GM18517 (cell line): ENCODE results near the gene CADPS.

ENCODE experiments used
- ATAC-seq: cut with Tn5 transposase; IDR thresholded peaks from one replicate; pipeline ENCODE4 v1.9.1; 2021; ENCODE audit warnings: mild to moderate bottlenecking, moderate library complexity; ENCODE audit not compliant: unreplicated experiment

CADPS gene

DNA sequence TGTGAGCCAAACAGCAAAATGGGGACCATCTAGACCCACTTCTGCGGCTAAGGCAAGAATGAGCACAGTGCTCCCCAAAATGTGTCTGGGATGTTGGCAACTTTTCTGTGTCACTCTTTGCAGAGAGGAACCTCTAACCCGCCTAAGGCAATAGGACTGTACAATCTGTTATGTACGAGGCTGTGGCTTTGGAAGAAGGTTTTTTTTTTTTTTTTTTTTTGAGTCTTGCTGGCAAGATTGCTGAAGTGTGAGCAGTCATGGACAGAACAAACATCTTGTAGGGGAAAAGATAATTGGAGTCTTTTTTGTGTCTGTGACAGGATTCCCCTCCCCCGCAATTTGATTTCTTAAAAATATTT lies 509.1 kb downstream of the CADPS start:
- no peak for ATAC-seq

DNA sequence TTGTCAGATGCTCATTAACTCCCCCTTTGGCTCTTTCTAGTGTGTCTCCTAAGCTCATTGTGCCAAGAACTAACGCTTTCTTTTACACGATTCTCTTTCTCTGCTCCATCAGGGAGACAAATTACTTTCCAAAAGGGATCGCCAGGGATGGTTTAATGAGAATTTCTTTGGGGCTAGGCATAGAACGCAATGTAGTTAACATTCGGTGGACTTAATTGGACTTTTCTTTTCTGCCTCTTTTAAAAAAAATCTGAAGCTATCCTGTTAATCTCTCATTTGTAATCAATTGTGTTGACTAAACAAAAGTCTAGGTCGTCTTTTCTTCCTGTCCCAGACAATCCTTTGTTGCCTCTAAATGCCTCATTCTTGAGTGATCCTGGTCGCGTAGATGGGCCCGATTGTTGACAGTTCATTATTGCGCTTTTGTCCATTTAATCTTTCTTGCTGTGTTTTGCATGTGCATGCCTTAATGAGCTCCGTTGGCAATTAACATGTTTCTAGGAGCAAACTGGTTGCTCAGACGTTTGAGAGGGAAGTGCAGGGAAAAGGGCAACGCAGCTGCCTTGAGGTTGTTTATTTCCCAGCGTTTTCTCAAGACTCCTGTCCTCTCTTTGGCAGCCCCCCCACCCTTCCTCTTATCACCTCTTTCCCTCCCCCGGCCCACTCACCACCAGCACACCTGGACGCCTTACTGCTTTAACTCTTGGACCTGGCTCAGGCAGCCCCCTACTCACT lies 509.7 kb downstream of the CADPS start:
- no peak for ATAC-seq

DNA sequence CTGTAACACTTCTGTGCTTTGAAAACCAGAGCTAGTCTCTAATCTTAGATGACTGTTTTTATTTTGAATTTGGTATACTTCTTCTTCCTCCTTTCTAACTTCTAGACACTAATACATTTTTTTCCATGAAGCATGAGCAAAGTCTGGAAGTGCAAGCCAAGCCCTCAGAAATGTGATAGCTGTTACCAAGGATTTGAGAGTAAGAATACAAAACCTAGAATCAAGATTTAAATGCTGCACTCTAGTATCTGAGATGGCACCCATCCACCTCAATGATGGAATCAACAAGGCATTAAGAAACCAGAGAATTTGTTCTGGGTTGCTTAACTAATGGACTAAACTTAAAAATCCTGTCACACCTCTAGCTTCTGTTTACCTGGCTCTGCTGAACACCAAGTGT lies 511.0 kb downstream of the CADPS start:
- ATAC-seq = no peak

DNA sequence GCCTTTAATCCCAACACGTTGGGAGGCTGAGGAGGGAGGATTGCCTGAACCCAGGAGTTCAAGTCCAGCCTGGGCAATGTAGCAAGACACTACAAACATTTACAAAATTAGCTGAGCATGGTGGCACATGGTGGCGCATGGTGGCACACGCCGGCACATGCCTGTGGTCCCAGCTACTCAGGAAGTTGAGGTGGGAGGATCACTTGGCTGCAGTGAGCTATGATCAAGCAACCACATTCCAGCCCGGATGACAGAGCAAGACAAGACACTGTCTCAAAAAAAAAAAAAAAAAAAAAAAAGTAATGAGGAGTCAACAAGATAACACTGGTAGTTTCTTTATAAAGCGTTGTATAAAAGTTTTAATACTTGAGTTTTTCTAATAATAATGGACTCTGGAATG lies 511.9 kb downstream of the CADPS start:
- ATAC-seq = no peak

DNA sequence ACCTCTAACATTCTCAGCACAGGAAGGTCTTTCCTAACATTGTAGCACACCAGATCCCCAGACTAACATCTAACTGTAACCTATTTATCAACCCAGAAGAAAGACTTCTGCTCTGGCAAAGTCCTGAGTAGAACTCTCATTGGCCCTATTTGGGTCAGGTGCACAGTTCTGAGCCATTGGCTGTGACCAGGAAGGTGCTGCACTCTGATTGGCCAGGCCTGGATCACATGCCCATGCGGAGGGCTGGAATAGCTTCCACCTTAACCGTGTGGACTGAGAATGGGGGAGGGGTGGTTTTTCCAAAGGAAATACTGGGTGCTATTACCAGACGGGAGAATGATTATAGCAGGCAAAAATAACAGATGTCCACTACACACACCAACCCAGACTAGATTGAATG lies 513.4 kb downstream of the CADPS start:
- no peak for ATAC-seq

DNA sequence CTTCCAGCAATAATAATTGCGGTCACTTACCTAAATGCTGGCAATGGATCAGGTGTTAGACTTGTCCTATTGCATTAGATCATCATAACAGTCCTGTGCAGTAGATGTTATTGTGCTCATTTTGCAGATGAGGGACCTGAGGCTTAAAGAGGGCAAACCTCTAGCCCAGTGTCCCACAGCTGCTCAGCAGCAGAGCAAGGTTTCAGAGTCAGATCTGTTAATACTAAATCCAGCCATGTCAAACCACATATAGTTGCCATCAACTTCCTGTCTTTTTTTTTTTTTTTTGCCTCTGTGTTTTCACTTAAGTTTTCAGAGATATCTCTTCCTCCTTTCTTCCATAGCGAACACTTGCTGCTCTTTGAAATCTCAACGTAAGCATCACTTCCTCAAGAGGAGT lies 514.0 kb downstream of the CADPS start:
- peak; percentile 96 for ATAC-seq

DNA sequence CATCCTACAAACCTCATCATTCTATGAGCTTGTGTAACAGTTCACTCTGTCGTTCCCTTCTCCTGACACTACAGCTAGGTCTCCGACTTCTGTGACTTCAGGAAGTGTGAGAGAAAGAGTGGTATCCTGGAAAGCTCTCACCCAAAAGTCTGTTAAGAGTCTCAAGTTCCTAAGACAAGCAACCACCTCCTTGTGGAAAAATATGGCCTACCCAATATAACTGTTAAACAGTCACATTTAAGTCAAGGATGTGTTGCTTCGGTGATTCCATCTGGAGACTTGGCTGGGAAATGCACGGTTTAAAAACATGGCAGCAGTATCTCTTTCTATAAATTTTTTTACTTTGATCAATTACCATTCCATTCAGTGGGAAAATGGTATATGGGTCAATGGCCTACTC lies 515.7 kb downstream of the CADPS start:
- ATAC-seq = no peak

DNA sequence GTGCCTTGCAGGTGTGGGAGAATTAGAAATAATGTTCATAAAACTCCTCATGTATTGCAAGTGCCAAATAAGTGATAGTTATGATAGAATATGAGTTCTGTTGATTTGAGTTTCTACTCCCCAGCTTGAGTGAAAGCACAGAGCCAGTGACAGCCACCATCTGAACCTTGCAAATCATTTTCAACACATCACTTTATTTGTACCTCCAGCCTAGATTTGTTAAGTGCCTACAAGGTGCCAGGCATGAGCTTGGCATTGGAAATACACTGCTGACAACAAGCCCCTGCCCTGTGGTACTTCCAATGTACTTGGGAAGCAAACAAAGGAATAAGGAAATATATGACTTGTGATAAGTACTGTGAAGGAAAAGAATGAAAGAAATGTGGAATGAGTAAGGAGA lies 518.9 kb downstream of the CADPS start:
- no peak for ATAC-seq

DNA sequence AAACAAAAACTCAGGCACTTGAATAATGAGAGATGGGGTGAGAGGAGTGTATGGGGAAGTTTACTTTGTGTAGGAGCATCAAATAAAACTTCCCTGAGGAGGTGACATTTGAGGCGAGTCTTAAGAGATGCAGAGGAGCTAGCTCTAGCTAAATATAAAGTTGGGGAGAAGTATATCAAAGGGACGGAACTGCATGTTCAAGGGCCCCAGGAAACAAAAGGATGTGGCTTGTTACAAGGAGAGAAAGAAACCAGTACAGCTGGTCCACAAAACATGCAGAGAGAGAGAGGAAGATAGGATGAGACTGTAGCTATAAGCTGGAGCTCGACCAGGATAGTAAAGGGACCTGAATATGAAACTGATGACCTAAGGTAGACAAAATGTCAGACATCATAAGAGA lies 519.5 kb downstream of the CADPS start:
- ATAC-seq = no peak
